NB4 (cell line): ENCODE measurements around the gene AK9.
A peak's percentile ranks its signal among the peaks of the same experiment; 100 is the strongest.

Experiments
- DNase-seq: peaks from one replicate; pipeline ENCODE4 v3.0.0; 2010; ENCODE audit warnings: low read depth
- H3K4me3 ChIP-seq: one replicate; pipeline ENCODE4 v1.5.1; 2011; ENCODE audit warnings: mild to moderate bottlenecking, low read depth, low read length, moderate library complexity
- MAX ChIP-seq: IDR thresholded peaks from 2 replicates; pipeline ENCODE4 v1.6.1; 2011; ENCODE audit warnings: low read depth, low read length
- MYC ChIP-seq: IDR thresholded peaks from 2 replicates; pipeline ENCODE4 v1.6.1; 2011; ENCODE audit warnings: low read depth, low read length
- POLR2A ChIP-seq: IDR thresholded peaks from 2 replicates; pipeline ENCODE4 v1.6.1; 2011; ENCODE audit warnings: mild to moderate bottlenecking; ENCODE audit not compliant: insufficient read length; ENCODE audit errors: extremely low read depth
- TF ChIP-seq, protein P1 (sequence below): IDR thresholded peaks from one replicate; pipeline ENCODE4 v1.5.1; 2012; ENCODE audit warnings: low read depth, low read length

The AK9 gene

GRCh38 chr6:109458774-109459531 is 232.0 kb downstream of the AK9 start:
- TF ChIP-seq POLR2A (no peak), MYC (no peak; the same call in 1 of the 2 replicates), MAX (peak; percentile 78)
- TF ChIP-seq, protein P1, sequence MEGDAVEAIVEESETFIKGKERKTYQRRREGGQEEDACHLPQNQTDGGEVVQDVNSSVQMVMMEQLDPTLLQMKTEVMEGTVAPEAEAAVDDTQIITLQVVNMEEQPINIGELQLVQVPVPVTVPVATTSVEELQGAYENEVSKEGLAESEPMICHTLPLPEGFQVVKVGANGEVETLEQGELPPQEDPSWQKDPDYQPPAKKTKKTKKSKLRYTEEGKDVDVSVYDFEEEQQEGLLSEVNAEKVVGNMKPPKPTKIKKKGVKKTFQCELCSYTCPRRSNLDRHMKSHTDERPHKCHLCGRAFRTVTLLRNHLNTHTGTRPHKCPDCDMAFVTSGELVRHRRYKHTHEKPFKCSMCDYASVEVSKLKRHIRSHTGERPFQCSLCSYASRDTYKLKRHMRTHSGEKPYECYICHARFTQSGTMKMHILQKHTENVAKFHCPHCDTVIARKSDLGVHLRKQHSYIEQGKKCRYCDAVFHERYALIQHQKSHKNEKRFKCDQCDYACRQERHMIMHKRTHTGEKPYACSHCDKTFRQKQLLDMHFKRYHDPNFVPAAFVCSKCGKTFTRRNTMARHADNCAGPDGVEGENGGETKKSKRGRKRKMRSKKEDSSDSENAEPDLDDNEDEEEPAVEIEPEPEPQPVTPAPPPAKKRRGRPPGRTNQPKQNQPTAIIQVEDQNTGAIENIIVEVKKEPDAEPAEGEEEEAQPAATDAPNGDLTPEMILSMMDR: no peak
- H3K4me3 ChIP-seq: no peak overlapping the region
- DNase-seq: peak; percentile 65

DNA sequence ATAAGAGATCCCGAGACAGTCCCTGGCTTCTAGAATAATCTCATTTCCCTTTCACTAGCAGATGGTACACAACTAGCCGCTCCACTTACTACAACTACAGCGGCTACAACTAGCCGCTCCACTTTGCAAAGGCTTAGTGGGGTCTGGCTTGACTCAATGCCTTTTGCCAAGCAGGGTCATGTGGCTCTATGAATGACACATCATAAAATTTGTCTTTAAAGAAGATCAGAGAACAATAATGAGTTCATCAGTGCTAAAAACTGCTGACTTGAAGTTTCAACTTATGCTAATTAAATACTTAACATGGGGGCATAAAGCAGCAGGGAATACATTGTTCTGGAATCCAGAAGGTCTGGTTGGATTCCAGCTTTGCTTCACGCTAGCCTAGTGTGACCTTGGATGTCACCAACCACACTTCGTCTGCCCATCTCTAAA is 233.4 kb downstream of the AK9 start:
- TF ChIP-seq MAX (no peak), MYC (no peak), POLR2A (no peak)
- TF ChIP-seq, protein P1: no peak
- no peak overlapping the region for H3K4me3 ChIP-seq
- no peak for DNase-seq

DNA sequence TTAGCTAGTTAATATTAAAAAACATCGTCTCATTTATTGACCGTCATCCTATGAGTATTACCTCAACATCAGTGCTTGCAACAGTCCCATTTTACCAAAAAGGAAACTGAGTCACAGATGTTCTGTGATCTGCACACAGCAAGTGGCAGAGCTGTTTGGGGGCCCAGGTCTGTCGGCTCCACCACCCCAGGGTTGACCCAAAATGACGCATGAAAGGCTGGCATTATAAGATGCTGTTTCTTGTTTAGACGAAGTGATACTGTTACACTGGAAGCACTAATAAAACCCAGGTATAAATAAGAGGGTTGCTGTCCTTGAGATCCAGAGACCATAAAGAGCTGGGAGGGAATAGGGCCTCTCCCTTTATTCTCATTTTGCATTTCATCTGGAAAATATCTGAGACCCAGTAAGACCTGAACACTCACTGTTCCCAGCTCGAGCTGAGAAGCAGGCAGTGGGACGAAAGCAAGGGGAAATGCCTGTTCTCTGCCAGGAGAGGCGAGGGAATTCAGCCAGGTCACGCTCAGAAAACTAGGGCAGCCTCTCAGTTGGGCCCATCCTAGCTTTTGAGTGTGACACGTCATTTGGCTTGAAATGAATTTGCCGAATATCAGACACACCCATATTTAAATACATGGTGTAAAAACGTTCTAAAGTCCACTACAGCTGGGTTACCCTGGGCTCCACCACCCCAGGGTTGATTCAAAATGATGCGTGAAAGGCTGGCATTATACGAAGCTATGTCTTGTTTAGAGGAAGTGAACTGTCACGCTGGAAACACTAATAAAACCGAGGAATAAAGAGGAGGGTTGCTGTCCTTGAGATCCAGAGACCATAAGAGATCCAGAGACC is 234.1 kb downstream of the AK9 start:
- no peak for TF ChIP-seq MYC
- TF ChIP-seq MAX: no peak
- TF ChIP-seq POLR2A: no peak
- TF ChIP-seq, protein P1: no peak
- DNase-seq: no peak
- no peak overlapping the region for H3K4me3 ChIP-seq

DNA sequence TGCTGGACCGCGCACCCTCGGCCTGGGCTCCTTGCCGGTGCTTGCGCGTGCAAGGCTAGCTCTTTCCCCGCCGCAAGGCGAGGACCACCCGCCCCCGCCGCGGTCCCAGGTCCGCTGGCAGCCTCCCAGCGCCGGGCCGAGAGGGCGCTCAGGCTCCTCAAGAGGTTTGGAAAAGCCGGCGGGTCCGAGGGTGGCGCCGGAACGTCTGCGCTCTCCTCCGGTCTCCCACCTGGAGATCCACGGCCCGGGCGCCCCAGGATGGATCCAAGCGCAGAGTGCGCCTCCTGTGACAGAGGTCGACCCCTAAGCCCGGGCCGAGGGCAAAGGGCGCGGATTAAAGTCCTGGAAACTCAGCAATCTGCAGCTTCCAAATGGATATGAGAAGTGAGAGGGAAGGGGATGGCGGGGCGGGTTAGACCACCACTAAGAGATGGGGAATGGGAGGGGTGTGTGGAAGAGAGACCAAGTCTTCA is 234.9 kb downstream of the AK9 start:
- H3K4me3 ChIP-seq: peak overlapping the region; percentile 40
- TF ChIP-seq, protein P1: no peak
- TF ChIP-seq MYC (no peak), POLR2A (no peak), MAX (no peak)
- DNase-seq: no peak

DNA sequence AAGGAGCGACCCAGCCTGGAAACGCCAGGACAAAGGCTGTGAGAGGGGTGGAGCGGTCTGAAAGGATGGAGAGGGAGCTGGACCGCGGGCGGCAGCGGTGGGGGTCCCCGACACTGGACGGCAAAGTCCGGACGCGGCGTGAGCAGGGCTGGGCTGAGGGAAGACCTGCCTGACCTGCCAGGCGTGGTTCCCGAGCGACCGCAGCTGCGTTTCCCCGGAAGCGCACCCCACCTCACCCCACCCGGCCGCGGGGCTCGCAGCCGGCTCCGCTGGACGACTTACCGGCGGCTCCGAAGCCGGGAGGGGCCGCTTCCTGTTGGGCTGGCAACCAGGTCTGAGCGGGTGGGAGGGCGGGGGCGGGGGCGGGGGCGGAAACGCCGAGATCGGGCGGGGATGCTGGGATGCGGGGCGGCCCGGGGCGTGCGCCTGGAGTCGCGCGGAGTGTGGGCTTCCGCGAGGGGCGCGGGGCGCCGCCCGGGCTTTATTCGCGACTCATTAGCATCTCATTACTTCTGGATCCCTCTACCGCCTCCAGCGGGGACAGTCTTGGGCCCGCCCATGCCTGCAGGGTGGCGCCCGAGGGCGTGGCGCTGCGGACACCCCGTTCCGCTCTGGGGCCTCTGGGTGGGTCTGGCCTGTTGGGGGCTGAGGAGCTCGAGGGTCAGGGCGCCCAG is 235.4 kb downstream of the AK9 start, which contains the start of gene MICAL1:
MICAL1 (minus strand) TSS at position 336 of the 674 bp plus-strand sequence. CDS start 1,576 bp downstream, outside the sequence.
- H3K4me3 ChIP-seq: peak within 1 kb of the TSS; percentile 73
- TF ChIP-seq, protein P1: peak; percentile 30
- no peak for TF ChIP-seq MYC
- TF ChIP-seq POLR2A: no peak
- TF ChIP-seq MAX: no peak
- peak; percentile 82 for DNase-seq
